SK-N-SH (cell line): ENCODE results near the gene KIF11. TPM values are rescaled to one million over a fixed set of nuclear protein-coding genes. Genes with fewer than 3 reads are reported as not detected.
A peak's percentile ranks its signal among the peaks of the same experiment; 100 is the strongest.

Source experiments
- CTCF ChIA-PET: fragments of 300-600, 350-600 bp; formaldehyde crosslinking; extraction: SDS; loops from one replicate; lab custom pipeline; 2021; lab: Yijun Ruan, JAX
- POLR2A ChIA-PET: fragments of 350-600 bp; sonication (Branson Sonifier 250); formaldehyde crosslinking; extraction: SDS; loops from one replicate; lab custom pipeline; 2020; ENCODE audit warnings: antibody characterized with exemption, inconsistent platforms; lab: Yijun Ruan, JAX
- DNase-seq: peaks from one replicate; pipeline ENCODE4 v3.0.0; 2012
- H2AFZ ChIP-seq: fragments of 200-600 bp; sonication (generic); 2 replicates; pipeline ENCODE4 v1.8.1; 2016; ENCODE audit warnings: antibody characterized with exemption, mild to moderate bottlenecking, low read depth
- H3F3A ChIP-seq: fragments of 200-600 bp; sonication (generic); replicated peaks from 2 replicates; pipeline ENCODE3; 2016; ENCODE audit warnings: antibody characterized with exemption, mild to moderate bottlenecking; ENCODE audit not compliant: insufficient read depth
- H3K27ac ChIP-seq, 2 experiments: fragments of 200-500 bp in 1 of 2; fragments of 200-600 bp in 1 of 2; sonication (Bioruptor generic) in 1 of 2; sonication (generic), shearing (Covaris generic) in 1 of 2; 2 replicates each; pipeline versions ENCODE4 v1.5.1 to v1.6.1; 2014 to 2016; ENCODE audit warnings: low read depth in 2 of 2, inconsistent platforms in 1 of 2, low read length in 1 of 2, mild to moderate bottlenecking in 1 of 2, mixed read lengths in 1 of 2
- H3K27me3 ChIP-seq: fragments of 200-600 bp; sonication (generic), shearing (Covaris generic); 2 replicates; pipeline ENCODE4 v1.6.1; 2016; ENCODE audit warnings: mixed run types; ENCODE audit not compliant: insufficient read depth
- H3K36me3 ChIP-seq, 2 experiments: fragments of 200-500 bp in 1 of 2; fragments of 200-600 bp in 1 of 2; sonication (Bioruptor generic) in 1 of 2; sonication (generic) in 1 of 2; replicated peaks in 1 of 2; 2 replicates each; pipeline versions ENCODE3 to v1.5.1; 2014 to 2016; ENCODE audit warnings: low read length in 1 of 2, mild to moderate bottlenecking in 1 of 2; ENCODE audit not compliant: insufficient read depth in 2 of 2, control insufficient read depth in 1 of 2
- H3K4me1 ChIP-seq, 2 experiments: fragments of 200-500 bp in 1 of 2; fragments of 200-600 bp in 1 of 2; sonication (Bioruptor generic) in 1 of 2; sonication (generic), shearing (Covaris generic) in 1 of 2; 2 replicates each; pipeline versions ENCODE4 v1.5.1 to v1.6.1; 2014 to 2016; ENCODE audit warnings: low read depth in 1 of 2, low read length in 1 of 2, mixed run types in 1 of 2; ENCODE audit not compliant: insufficient read depth in 2 of 2, control insufficient read depth in 1 of 2
- H3K4me2 ChIP-seq: fragments of 200-600 bp; sonication (generic), shearing (Covaris generic); 2 replicates; pipeline ENCODE4 v1.6.1; 2017; ENCODE audit warnings: mixed run types
- H3K4me3 ChIP-seq, 2 experiments: fragments of 200-500 bp in 1 of 2; fragments of 200-600 bp in 1 of 2; sonication (Bioruptor generic) in 1 of 2; sonication (generic), shearing (Covaris generic) in 1 of 2; 2 replicates each; pipeline versions ENCODE4 v1.5.1 to v1.8.1; 2014 to 2016; ENCODE audit warnings: low read depth in 2 of 2, inconsistent platforms in 1 of 2, low read length in 1 of 2, mild to moderate bottlenecking in 1 of 2, mixed read lengths in 1 of 2, moderate library complexity in 1 of 2
- H3K79me2 ChIP-seq: fragments of 200-600 bp; sonication (generic); 2 replicates; pipeline ENCODE4 v1.8.1; 2017; ENCODE audit warnings: mild to moderate bottlenecking; ENCODE audit not compliant: insufficient read depth
- H3K9ac ChIP-seq: fragments of 200-600 bp; sonication (generic); 2 replicates; pipeline ENCODE4 v1.6.1; 2017; ENCODE audit warnings: mixed run types
- H3K9me2 ChIP-seq: fragments of 200-600 bp; sonication (generic); 2 replicates; pipeline ENCODE4 v1.6.1; 2017; ENCODE audit warnings: mixed run types
- H3K9me3 ChIP-seq: fragments of 200-600 bp; sonication (generic); 2 replicates; pipeline ENCODE4 v1.6.1; 2017; ENCODE audit warnings: mixed run types, mild to moderate bottlenecking, moderate library complexity
- H4K20me1 ChIP-seq: fragments of 200-600 bp; sonication (generic); 2 replicates; pipeline ENCODE4 v1.6.1; 2017; ENCODE audit warnings: mild to moderate bottlenecking, mixed run types; ENCODE audit not compliant: insufficient read depth
- CHD2 ChIP-seq: fragments of 150-350 bp; IDR thresholded peaks from 2 replicates; pipeline ENCODE4 v1.6.1; 2018; ENCODE audit warnings: low read length; ENCODE audit not compliant: partially characterized antibody
- ELF1 ChIP-seq: IDR thresholded peaks from 2 replicates; pipeline ENCODE4 v1.4.0; 2012
- EP300 ChIP-seq, 2 experiments: IDR thresholded peaks; 2 replicates each; pipeline versions ENCODE4 v1.4.0 to v1.6.1; 2012; ENCODE audit warnings: borderline replicate concordance in 1 of 2, low read depth in 1 of 2, low read length in 1 of 2
- FOSL2 ChIP-seq: IDR thresholded peaks from 2 replicates; pipeline ENCODE4 v1.4.0; 2012; ENCODE audit warnings: low read depth, mild to moderate bottlenecking, moderate library complexity, borderline replicate concordance
- FOXM1 ChIP-seq: IDR thresholded peaks from 2 replicates; pipeline ENCODE4 v1.4.0; 2012; ENCODE audit warnings: low read depth, mild to moderate bottlenecking
- GATA2 ChIP-seq: sonication (generic); formaldehyde crosslinking; IDR thresholded peaks from 2 replicates; pipeline ENCODE4 v1.5.0; 2020; ENCODE audit warnings: mild to moderate bottlenecking, missing genetic modification reagents
- JUND ChIP-seq: IDR thresholded peaks from 2 replicates; pipeline ENCODE4 v1.4.0; 2012
- MXI1 ChIP-seq: IDR thresholded peaks from 2 replicates; pipeline ENCODE4 v1.6.1; 2012; ENCODE audit warnings: mild to moderate bottlenecking, low read depth, low read length, improper control_type of control experiment
- NFIC ChIP-seq: IDR thresholded peaks from 2 replicates; pipeline ENCODE4 v1.4.0; 2012; ENCODE audit warnings: borderline replicate concordance
- NRF1 ChIP-seq: IDR thresholded peaks from 2 replicates; pipeline ENCODE4 v1.6.1; 2012; ENCODE audit warnings: low read depth, mild to moderate bottlenecking, low read length
- POLR2AphosphoS5 ChIP-seq: IDR thresholded peaks from 2 replicates; pipeline ENCODE4 v1.6.1; 2012; ENCODE audit warnings: low read depth, low read length
- RAD21 ChIP-seq: IDR thresholded peaks from 2 replicates; pipeline ENCODE4 v1.6.1; 2012; ENCODE audit warnings: mild to moderate bottlenecking, low read length
- SMC3 ChIP-seq: IDR thresholded peaks from 2 replicates; pipeline ENCODE4 v1.6.1; 2012; ENCODE audit warnings: low read depth, low read length, improper control_type of control experiment
- TAF1 ChIP-seq: IDR thresholded peaks from 2 replicates; pipeline ENCODE4 v1.6.1; 2012; ENCODE audit warnings: low read depth, mild to moderate bottlenecking, low read length, moderate library complexity, borderline replicate concordance
- TEAD4 ChIP-seq: IDR thresholded peaks from 2 replicates; pipeline ENCODE4 v1.4.0; 2012; ENCODE audit warnings: mild to moderate bottlenecking, borderline replicate concordance; ENCODE audit not compliant: insufficient read depth
- WGBS: methylation state at CpG from one replicate; pipeline ENCODE4 v1.1.6; 2017; ENCODE audit warnings: low lambda C conversion rate; 5-methylcytosine and 5-hydroxymethylcytosine counted together
- polyA plus RNA-seq, 3 experiments: library from polyadenylated mRNA; depleted of rRNA; stranded (reverse); fragments of >200 nt; gene quantifications; 2 replicates each; pipeline ENCODE4 v1.2.3, GENCODE V29; 2012
- TF ChIP-seq, protein P1 (sequence below): fragments of 150-350 bp; IDR thresholded peaks from 2 replicates; pipeline ENCODE4 v1.6.1; 2016; ENCODE audit warnings: mild to moderate bottlenecking, low read depth, low read length
- TF ChIP-seq, protein P2 (sequence below): fragments of 200-600 bp; sonication (generic); IDR thresholded peaks from 2 replicates; pipeline ENCODE4 v1.6.1; 2017; ENCODE audit warnings: antibody characterized with exemption, mild to moderate bottlenecking, moderate library complexity
- TF ChIP-seq, protein P3 (sequence below): IDR thresholded peaks from 2 replicates; pipeline ENCODE4 v1.4.0; 2012; ENCODE audit warnings: low read depth

KIF11 gene
- polyA plus RNA-seq, 1 of the 3 experiments (the other 2 are of a cell fraction) = 4.0 TPM

DNA sequence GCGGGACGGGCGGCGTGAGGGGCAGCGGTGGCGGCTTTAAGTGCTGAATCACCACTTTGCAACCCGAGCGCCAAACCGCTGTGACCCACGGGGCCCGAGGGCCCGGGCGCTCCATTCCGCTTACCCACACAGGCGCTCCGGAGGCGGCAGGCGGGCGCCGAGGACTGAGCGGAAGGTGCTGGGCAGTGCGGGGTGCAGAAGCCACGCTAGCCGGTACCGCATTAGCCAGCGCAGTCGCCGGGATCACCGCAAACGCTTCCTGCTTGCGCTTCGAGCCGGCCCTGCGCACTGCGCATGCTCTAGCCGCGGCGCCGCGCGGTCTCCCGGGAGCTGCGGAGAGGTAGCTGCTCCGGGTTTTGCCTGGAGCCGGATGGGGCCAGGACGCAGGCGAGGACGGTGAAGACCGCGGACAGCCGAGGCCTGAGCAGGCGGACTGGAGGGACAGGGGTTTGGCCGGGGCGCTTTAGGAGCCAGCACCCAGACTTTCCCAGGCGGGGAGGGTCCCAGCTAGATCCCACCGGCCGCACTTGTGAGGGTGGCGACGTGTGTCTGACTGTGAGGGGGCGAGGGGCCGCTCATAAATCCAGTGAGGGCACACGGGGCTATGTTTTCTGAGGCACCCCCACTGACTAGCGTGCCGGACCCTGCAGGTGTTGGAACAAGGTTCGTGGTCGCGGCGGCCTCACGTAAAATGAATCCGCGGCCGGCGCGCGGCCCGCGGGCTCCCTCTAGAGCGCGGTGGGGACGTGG lies 19.0 kb upstream of the KIF11 start, which contains the start of gene IDE:
IDE (minus strand) TSS at position 296 of the 750 bp plus-strand sequence; CDS start at position 222, 74 bp downstream.
- Histone ChIP-seq H3K27ac (peak within 1 kb of the TSS; percentile 94 to 96), H3K4me2 (peak within 1 kb of the TSS; percentile 86), H3K4me1 (peaks cover 0 to 8% of the 10 kb centered on the region in 2 experiments; a peak in 2 of 4 replicates), H3K27me3 (no peaks in the 10 kb centered on the region), H3K36me3 (peaks cover 0 to 7% of the 10 kb centered on the region in 2 experiments), H3K79me2 (peaks cover 44% of the 10 kb centered on the region), H2AFZ (peak within 1 kb of the TSS; percentile 74), H3K9ac (peak within 1 kb of the TSS; percentile 94), H4K20me1 (peaks cover 3% of the 10 kb centered on the region; the same call in 1 of the 2 replicates), H3K9me2 (no peaks in the 10 kb centered on the region), H3F3A (peaks cover 16% of the 10 kb centered on the region), H3K4me3 (peak within 1 kb of the TSS; percentile 75 to 96), H3K9me3 (no peaks in the 10 kb centered on the region)
- POLR2A ChIA-PET = interaction anchor here (0.8 to 1.4 kb wide), 4 partner anchors 18 to 275 kb away, joined by 3 to 7 read pairs (median 5); partner anchors contain the start of gene EXOC6
- TF ChIP-seq FOSL2 = peak; percentile 38; the same call in 1 of the 2 replicates
- TF ChIP-seq JUND = peak; percentile 30; the same call in 1 of the 2 replicates
- TF ChIP-seq SMC3 = peak; percentile 60
- no peak for TF ChIP-seq FOXM1
- no peak for TF ChIP-seq CHD2
- peak; percentile 68 for TF ChIP-seq POLR2AphosphoS5
- no peak for TF ChIP-seq MXI1
- TF ChIP-seq TEAD4 = peak; percentile 49; the same call in 1 of the 2 replicates
- TF ChIP-seq ELF1 = peak; percentile 64
- TF ChIP-seq TAF1 = peak; percentile 61
- TF ChIP-seq NFIC = 0 out of 2 replicates have a peak, but pooled peaks have one; percentile 14
- TF ChIP-seq NRF1 = peak; percentile 91
- TF ChIP-seq, protein P1, sequence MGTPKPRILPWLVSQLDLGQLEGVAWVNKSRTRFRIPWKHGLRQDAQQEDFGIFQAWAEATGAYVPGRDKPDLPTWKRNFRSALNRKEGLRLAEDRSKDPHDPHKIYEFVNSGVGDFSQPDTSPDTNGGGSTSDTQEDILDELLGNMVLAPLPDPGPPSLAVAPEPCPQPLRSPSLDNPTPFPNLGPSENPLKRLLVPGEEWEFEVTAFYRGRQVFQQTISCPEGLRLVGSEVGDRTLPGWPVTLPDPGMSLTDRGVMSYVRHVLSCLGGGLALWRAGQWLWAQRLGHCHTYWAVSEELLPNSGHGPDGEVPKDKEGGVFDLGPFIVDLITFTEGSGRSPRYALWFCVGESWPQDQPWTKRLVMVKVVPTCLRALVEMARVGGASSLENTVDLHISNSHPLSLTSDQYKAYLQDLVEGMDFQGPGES = no peak
- TF ChIP-seq EP300 (IDR thresholded peaks at IDR 0.05; ENCODE audit: borderline replicate concordance in 1 of 2, low read depth in 1 of 2, low read length in 1 of 2) = peak in 1 of 2 experiments; percentile 10; a peak in 1 of 4 replicates
- TF ChIP-seq, protein P2, sequence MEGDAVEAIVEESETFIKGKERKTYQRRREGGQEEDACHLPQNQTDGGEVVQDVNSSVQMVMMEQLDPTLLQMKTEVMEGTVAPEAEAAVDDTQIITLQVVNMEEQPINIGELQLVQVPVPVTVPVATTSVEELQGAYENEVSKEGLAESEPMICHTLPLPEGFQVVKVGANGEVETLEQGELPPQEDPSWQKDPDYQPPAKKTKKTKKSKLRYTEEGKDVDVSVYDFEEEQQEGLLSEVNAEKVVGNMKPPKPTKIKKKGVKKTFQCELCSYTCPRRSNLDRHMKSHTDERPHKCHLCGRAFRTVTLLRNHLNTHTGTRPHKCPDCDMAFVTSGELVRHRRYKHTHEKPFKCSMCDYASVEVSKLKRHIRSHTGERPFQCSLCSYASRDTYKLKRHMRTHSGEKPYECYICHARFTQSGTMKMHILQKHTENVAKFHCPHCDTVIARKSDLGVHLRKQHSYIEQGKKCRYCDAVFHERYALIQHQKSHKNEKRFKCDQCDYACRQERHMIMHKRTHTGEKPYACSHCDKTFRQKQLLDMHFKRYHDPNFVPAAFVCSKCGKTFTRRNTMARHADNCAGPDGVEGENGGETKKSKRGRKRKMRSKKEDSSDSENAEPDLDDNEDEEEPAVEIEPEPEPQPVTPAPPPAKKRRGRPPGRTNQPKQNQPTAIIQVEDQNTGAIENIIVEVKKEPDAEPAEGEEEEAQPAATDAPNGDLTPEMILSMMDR = peak; percentile 78
- no peak for TF ChIP-seq GATA2 (CRISPR knock-in tag)
- TF ChIP-seq RAD21 = peak; percentile 82
- TF ChIP-seq, protein P3, sequence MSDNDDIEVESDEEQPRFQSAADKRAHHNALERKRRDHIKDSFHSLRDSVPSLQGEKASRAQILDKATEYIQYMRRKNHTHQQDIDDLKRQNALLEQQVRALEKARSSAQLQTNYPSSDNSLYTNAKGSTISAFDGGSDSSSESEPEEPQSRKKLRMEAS = peak; percentile 51
- WGBS = 4% methylated on average over 36 of the region's 80 CpGs
- peak; percentile 95 for DNase-seq
- CTCF ChIA-PET = interaction anchor here (0.6 to 4.9 kb wide), 37 partner anchors 9 to 745 kb away, joined by 3 to 93 read pairs (median 5); no protein-coding TSS in a partner anchor
